ENCODE measurements around the gene SKI.

- no peak for TF ChIP-seq CTCF (IDR thresholded peaks at IDR 0.05; ENCODE audit: low read depth, low read length, poor library complexity, severe bottlenecking)
- no peak for TF ChIP-seq EZH2phosphoT487 (IDR thresholded peaks at IDR 0.05; ENCODE audit: borderline replicate concordance, low read length)
Observed at GRCh38 chr1:2241820-2242219, 13.7 kb downstream of the SKI start.
